Ishikawa (cell line): ENCODE measurements around the gene FRMD4B.

ENCODE experiments used
- EGR1 ChIP-seq: IDR thresholded peaks from 2 replicates; pipeline ENCODE4 v1.6.1; 2012
- TAF1 ChIP-seq: IDR thresholded peaks from 2 replicates; pipeline ENCODE4 v1.6.1; 2012; ENCODE audit warnings: low read depth, mild to moderate bottlenecking
- TCF12 ChIP-seq: IDR thresholded peaks from 2 replicates; pipeline ENCODE4 v1.6.1; 2012; ENCODE audit warnings: low read depth
- TEAD4 ChIP-seq: IDR thresholded peaks from 2 replicates; pipeline ENCODE4 v1.6.1; 2012
- YY1 ChIP-seq: IDR thresholded peaks from 2 replicates; pipeline ENCODE4 v1.6.1; 2012; ENCODE audit warnings: low read depth
- TF ChIP-seq, protein P1 (sequence below): IDR thresholded peaks from 2 replicates; pipeline ENCODE4 v1.6.1; 2012; ENCODE audit warnings: low read depth, mild to moderate bottlenecking

DNA sequence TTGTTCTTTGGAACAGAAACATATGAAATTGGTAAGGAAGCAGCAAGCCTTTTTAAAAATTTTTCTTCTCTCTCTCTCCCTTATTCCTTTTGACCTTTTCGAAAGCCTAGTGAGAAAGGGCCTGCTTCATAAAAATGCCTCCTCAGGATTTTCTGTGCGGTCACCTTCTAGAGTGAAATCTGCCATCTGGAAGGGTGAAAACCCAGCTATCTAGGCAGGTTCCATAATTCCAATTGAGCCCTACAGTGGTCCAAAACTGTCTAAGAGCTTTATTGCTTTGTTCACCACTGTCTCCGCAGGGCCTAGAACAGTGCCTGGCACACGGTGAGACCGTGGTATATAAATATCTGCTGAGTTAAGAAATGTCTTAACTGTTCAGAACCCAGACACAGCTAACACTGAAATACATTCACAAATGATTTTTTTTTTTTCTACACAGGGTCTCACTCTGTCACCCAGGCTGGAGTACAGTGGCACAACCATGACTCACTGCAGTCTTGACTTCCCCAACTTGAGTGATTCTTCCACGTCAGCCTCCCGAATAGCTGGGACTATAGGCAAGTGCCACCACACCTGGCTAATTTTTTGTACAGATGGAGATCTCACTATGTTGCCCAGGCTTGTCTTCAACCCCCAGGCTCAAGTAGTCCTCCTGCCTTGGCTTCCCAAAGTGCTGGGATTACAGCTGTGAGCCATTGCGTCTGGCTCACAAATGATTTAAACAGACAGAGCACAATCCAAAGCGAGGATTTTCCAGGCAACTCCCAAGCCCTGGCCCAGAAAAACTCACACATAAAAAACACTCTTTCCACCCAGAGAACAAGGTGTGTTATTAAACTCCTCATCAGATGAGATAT lies 64.4 kb downstream of the FRMD4B start:
- TF ChIP-seq YY1 (no peak), TEAD4 (no peak), TAF1 (no peak), EGR1 (no peak), TCF12 (no peak)
- TF ChIP-seq, protein P1, sequence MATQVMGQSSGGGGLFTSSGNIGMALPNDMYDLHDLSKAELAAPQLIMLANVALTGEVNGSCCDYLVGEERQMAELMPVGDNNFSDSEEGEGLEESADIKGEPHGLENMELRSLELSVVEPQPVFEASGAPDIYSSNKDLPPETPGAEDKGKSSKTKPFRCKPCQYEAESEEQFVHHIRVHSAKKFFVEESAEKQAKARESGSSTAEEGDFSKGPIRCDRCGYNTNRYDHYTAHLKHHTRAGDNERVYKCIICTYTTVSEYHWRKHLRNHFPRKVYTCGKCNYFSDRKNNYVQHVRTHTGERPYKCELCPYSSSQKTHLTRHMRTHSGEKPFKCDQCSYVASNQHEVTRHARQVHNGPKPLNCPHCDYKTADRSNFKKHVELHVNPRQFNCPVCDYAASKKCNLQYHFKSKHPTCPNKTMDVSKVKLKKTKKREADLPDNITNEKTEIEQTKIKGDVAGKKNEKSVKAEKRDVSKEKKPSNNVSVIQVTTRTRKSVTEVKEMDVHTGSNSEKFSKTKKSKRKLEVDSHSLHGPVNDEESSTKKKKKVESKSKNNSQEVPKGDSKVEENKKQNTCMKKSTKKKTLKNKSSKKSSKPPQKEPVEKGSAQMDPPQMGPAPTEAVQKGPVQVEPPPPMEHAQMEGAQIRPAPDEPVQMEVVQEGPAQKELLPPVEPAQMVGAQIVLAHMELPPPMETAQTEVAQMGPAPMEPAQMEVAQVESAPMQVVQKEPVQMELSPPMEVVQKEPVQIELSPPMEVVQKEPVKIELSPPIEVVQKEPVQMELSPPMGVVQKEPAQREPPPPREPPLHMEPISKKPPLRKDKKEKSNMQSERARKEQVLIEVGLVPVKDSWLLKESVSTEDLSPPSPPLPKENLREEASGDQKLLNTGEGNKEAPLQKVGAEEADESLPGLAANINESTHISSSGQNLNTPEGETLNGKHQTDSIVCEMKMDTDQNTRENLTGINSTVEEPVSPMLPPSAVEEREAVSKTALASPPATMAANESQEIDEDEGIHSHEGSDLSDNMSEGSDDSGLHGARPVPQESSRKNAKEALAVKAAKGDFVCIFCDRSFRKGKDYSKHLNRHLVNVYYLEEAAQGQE = no peak
